ENCODE measurements around the gene TPPP2. TPM values are rescaled to one million over a fixed set of nuclear protein-coding genes. Genes with fewer than 3 reads are reported as not detected.

TPPP2 gene
- total and polyA plus RNA-seq, 4 donors = 1.5 to 5.9 (median 1.6) TPM

DNA sequence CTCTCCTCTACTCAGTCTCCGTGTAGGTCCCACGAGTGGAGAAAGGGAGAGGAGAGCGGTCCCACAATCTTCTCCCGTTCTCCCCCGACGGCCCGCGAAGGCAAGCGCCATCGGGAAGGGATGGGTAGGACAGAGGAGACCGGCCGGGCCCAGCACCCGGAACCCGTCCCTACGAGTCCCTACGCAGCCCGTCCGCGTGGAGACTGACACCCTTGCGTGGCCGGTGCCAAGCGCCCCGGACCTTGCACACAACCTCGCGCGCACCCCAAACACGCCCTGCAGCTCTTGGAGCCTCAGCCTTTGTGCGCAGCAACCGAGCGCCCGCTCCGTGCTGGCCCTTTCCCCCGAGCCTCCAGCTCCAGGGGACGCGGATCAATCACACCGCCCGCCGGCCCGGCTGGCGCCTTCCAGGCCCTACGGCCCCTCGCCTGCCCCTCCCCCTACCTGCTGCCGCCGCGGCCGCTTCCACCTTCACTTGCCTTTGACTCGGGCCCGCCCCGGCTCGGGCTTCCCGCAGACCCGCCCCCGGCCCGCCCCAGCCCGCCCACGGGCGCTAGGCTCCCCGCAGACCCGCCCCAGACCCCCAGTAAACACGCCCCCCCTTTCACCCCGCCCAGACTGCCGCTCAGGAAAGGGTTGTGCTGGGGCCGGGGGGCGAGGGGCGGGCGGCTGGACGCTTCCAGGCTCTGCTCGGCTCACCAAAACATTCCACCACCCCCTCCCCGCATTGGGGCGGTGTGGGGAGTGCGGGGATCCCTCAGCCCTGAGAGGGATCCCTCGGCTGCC lies 5.2 kb upstream of the TPPP2 start, which contains the start of gene NDRG2:
TSS of gene NDRG2 (minus strand) at position 477 of the 786 bp plus-strand sequence. CDS start 1,746 bp downstream, outside the sequence.
- peak; percentile 78 for DNase-seq (ENCODE audit: low spot score)
- H3K4me1 ChIP-seq (ENCODE audit: control insufficient read depth in 4 of 4, insufficient read depth in 4 of 4, low read length in 3 of 4) = peaks cover 3 to 49% (median 39%) of the 10 kb centered on the region in 4 donors
- H3K9me3 ChIP-seq (ENCODE audit: control insufficient read depth in 4 of 4, low read length in 3 of 4) = no peaks in the 10 kb centered on the region
- H3K27ac ChIP-seq (ENCODE audit: low read depth in 1 of 2, low read length in 2 of 2) = peak within 1 kb of the TSS; percentile 87 to 88
- TF ChIP-seq, protein P1, sequence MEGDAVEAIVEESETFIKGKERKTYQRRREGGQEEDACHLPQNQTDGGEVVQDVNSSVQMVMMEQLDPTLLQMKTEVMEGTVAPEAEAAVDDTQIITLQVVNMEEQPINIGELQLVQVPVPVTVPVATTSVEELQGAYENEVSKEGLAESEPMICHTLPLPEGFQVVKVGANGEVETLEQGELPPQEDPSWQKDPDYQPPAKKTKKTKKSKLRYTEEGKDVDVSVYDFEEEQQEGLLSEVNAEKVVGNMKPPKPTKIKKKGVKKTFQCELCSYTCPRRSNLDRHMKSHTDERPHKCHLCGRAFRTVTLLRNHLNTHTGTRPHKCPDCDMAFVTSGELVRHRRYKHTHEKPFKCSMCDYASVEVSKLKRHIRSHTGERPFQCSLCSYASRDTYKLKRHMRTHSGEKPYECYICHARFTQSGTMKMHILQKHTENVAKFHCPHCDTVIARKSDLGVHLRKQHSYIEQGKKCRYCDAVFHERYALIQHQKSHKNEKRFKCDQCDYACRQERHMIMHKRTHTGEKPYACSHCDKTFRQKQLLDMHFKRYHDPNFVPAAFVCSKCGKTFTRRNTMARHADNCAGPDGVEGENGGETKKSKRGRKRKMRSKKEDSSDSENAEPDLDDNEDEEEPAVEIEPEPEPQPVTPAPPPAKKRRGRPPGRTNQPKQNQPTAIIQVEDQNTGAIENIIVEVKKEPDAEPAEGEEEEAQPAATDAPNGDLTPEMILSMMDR (IDR thresholded peaks at IDR 0.05; ENCODE audit: low read depth, low read length, missing input control) = no peak
- TF ChIP-seq SP1 (IDR thresholded peaks at IDR 0.05) = no peak
- peaks cover under 1 to 22% (median 17%) of the 10 kb centered on the region in 4 donors for H3K36me3 ChIP-seq (ENCODE audit: control insufficient read depth in 4 of 4, insufficient read depth in 3 of 4, low read depth in 1 of 4, low read length in 3 of 4)
- peak within 1 kb of the TSS; percentile 50 to 67 for H3K9ac ChIP-seq (ENCODE audit: low read depth in 1 of 2, low read length in 2 of 2)
- H3K27me3 ChIP-seq (ENCODE audit: control insufficient read depth in 4 of 4, insufficient read depth in 4 of 4, low read length in 3 of 4) = no peaks in the 10 kb centered on the region
- H3K4me3 ChIP-seq (ENCODE audit: low read depth in 1 of 3, low read length in 3 of 3) = peak within 1 kb of the TSS; percentile 70 to 89 (median 82)
- under 1% methylated on average over 72 of the region's 72 CpGs for WGBS

DNA sequence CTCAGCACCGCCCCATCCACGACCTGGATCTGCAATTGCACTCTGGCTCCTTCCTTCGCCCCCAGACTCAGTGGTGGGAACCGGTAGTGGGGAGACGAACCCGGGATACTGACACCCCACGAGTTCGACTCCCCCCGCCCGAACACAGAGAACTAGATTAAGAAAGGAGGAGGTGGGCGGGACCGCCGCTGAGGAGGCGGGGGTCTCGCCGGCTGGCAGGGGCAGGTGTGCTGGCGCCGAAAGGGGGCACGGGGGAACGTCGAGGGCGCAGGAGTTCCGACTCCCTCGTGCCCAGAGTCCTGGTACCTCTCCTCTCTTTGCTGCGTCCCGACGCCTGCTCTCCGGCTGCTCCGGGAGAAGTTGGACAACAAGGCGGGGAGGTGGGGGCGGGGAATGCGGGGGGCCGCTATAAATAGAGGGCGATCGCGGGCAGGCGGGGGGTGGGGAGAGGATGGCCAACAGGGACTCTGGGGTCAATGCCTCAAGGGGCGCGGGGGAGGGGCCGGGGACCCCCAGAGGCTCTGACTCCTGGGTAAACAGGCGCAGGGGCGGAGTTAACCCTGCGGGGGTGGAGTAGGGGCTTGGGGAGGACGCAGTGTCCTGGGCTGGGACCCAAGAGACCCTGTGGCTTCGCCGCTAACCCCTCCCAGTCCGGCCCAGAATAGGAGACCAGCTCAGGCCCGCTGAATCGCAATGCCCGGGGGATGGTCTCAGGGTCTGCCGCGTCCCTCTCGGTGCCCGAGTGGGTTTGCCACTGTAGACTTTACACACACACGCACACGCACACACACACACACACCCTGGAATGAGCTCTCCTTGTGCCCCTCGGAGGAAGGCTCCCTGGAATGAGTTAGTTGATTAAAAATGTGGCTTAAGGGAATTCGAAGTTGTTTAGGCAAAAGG lies 4.4 kb upstream of the TPPP2 start:
- TF ChIP-seq YY1 (IDR thresholded peaks at IDR 0.05) (no peak), EGR1 (IDR thresholded peaks at IDR 0.05; ENCODE audit: low read depth in 2 of 2) (peak in 1 of 2 donors; percentile 40), RAD21 (IDR thresholded peaks at IDR 0.05) (no peak), GABPA (IDR thresholded peaks at IDR 0.05 in 1 of 2, conservative IDR thresholded peaks at IDR 0.05 in 1 of 2) (no peak), FOXA1 (IDR thresholded peaks at IDR 0.05) (no peak), SP1 (IDR thresholded peaks at IDR 0.05) (peak; percentile 57), RXRA (IDR thresholded peaks at IDR 0.05) (peak; percentile 39 to 69), NR2F2 (IDR thresholded peaks at IDR 0.05) (peak; percentile 92)
- TF ChIP-seq, protein P2, sequence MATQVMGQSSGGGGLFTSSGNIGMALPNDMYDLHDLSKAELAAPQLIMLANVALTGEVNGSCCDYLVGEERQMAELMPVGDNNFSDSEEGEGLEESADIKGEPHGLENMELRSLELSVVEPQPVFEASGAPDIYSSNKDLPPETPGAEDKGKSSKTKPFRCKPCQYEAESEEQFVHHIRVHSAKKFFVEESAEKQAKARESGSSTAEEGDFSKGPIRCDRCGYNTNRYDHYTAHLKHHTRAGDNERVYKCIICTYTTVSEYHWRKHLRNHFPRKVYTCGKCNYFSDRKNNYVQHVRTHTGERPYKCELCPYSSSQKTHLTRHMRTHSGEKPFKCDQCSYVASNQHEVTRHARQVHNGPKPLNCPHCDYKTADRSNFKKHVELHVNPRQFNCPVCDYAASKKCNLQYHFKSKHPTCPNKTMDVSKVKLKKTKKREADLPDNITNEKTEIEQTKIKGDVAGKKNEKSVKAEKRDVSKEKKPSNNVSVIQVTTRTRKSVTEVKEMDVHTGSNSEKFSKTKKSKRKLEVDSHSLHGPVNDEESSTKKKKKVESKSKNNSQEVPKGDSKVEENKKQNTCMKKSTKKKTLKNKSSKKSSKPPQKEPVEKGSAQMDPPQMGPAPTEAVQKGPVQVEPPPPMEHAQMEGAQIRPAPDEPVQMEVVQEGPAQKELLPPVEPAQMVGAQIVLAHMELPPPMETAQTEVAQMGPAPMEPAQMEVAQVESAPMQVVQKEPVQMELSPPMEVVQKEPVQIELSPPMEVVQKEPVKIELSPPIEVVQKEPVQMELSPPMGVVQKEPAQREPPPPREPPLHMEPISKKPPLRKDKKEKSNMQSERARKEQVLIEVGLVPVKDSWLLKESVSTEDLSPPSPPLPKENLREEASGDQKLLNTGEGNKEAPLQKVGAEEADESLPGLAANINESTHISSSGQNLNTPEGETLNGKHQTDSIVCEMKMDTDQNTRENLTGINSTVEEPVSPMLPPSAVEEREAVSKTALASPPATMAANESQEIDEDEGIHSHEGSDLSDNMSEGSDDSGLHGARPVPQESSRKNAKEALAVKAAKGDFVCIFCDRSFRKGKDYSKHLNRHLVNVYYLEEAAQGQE (IDR thresholded peaks at IDR 0.05) = no peak
- TF ChIP-seq, protein P1 (IDR thresholded peaks at IDR 0.05; ENCODE audit: low read depth, low read length, missing input control) = no peak
- TF ChIP-seq, protein P3, sequence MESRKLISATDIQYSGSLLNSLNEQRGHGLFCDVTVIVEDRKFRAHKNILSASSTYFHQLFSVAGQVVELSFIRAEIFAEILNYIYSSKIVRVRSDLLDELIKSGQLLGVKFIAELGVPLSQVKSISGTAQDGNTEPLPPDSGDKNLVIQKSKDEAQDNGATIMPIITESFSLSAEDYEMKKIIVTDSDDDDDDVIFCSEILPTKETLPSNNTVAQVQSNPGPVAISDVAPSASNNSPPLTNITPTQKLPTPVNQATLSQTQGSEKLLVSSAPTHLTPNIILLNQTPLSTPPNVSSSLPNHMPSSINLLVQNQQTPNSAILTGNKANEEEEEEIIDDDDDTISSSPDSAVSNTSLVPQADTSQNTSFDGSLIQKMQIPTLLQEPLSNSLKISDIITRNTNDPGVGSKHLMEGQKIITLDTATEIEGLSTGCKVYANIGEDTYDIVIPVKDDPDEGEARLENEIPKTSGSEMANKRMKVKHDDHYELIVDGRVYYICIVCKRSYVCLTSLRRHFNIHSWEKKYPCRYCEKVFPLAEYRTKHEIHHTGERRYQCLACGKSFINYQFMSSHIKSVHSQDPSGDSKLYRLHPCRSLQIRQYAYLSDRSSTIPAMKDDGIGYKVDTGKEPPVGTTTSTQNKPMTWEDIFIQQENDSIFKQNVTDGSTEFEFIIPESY (IDR thresholded peaks at IDR 0.05) = no peak
- peak overlapping the region; percentile 57 to 89 (median 82) for H3K4me3 ChIP-seq (ENCODE audit: low read depth in 1 of 3, low read length in 3 of 3)
- WGBS = 5% methylated on average over 58 of the region's 58 CpGs
- H3K9ac ChIP-seq (ENCODE audit: low read depth in 1 of 2, low read length in 2 of 2) = peak overlapping the region; percentile 7 to 37
- H3K27me3 ChIP-seq (ENCODE audit: control insufficient read depth in 4 of 4, insufficient read depth in 4 of 4, low read length in 3 of 4) = no peaks in the 10 kb centered on the region
- H3K36me3 ChIP-seq (ENCODE audit: control insufficient read depth in 4 of 4, insufficient read depth in 3 of 4, low read depth in 1 of 4, low read length in 3 of 4) = peaks cover 0 to 28% (median 13%) of the 10 kb centered on the region in 4 donors
- DNase-seq (ENCODE audit: low spot score) = peak; percentile 74
- no peaks in the 10 kb centered on the region for H3K9me3 ChIP-seq (ENCODE audit: control insufficient read depth in 4 of 4, low read length in 3 of 4)
- peaks cover 3 to 47% (median 34%) of the 10 kb centered on the region in 4 donors for H3K4me1 ChIP-seq (ENCODE audit: control insufficient read depth in 4 of 4, insufficient read depth in 4 of 4, low read length in 3 of 4)
- H3K27ac ChIP-seq (ENCODE audit: low read depth in 1 of 2, low read length in 2 of 2) = peak overlapping the region; percentile 87 to 88

Data from liver (tissue), 9 donors.